LoVo (cell line): ENCODE data around the gene PLEKHG5.

Experiments used
- DNase-seq: peaks from one replicate; pipeline ENCODE4 v3.0.0-alpha.2; 2016; ENCODE audit warnings: low spot score

The PLEKHG5 gene

GRCh38 chr1:6510493-6510892, 19.0 kb upstream of the PLEKHG5 start:
- DNase-seq, result no peak

GRCh38 chr1:6509919-6510291, 18.4 kb upstream of the PLEKHG5 start:
- DNase-seq, result no peak

GRCh38 chr1:6509220-6509918, 17.9 kb upstream of the PLEKHG5 start:
- no peak for DNase-seq

- no peak for DNase-seq
These were observed 17.3 kb upstream of the PLEKHG5 start for GRCh38 chr1:6508816-6509189.

GRCh38 chr1:6508154-6508815, 16.8 kb upstream of the PLEKHG5 start:
- no peak for DNase-seq

- DNase-seq, result no peak
These were observed 16.0 kb upstream of the PLEKHG5 start for GRCh38 chr1:6507461-6507911.

- DNase-seq, result no peak
These were observed 15.6 kb upstream of the PLEKHG5 start for GRCh38 chr1:6507037-6507428.

- DNase-seq, result no peak
These were observed 15.0 kb upstream of the PLEKHG5 start for GRCh38 chr1:6506210-6507036.

GRCh38 chr1:6505367-6506209, 14.1 kb upstream of the PLEKHG5 start:
- DNase-seq, result no peak

- no peak for DNase-seq
These were observed 13.4 kb upstream of the PLEKHG5 start for GRCh38 chr1:6504887-6505286.

- no peak for DNase-seq
These were observed 12.6 kb upstream of the PLEKHG5 start for GRCh38 chr1:6503884-6504602.

- DNase-seq, result no peak
These were observed 10.8 kb upstream of the PLEKHG5 start for GRCh38 chr1:6502000-6502891.

GRCh38 chr1:6501279-6501813, 9.9 kb upstream of the PLEKHG5 start:
- no peak for DNase-seq

- no peak for DNase-seq
These were observed 9.2 kb upstream of the PLEKHG5 start for GRCh38 chr1:6500544-6501278.

GRCh38 chr1:6499296-6499695, 7.8 kb upstream of the PLEKHG5 start:
- DNase-seq, result no peak

- no peak for DNase-seq
These were observed 7.2 kb upstream of the PLEKHG5 start for GRCh38 chr1:6498576-6499111.

GRCh38 chr1:6497867-6498575, 6.6 kb upstream of the PLEKHG5 start:
- no peak for DNase-seq

GRCh38 chr1:6497215-6497866, 5.9 kb upstream of the PLEKHG5 start:
- DNase-seq, result peak; percentile 71
